GM19239 (cell line): ENCODE measurements around the gene DNAH3.
"Not testable (repeated sequence)": the region's sequence is repeated elsewhere in the genome, so short reads cannot be mapped to it uniquely, and the experiment has no call there.

Experiments
- DNase-seq: peaks from one replicate; pipeline ENCODE4 v3.0.0; 2011; ENCODE audit warnings: low spot score; ENCODE audit not compliant: insufficient read length
- FAIRE-seq: peaks from 2 replicates; lab custom pipeline; 2011; peaks lifted over from hg19 to GRCh38; lab: Jason Lieb, UNC

The DNAH3 gene

DNA sequence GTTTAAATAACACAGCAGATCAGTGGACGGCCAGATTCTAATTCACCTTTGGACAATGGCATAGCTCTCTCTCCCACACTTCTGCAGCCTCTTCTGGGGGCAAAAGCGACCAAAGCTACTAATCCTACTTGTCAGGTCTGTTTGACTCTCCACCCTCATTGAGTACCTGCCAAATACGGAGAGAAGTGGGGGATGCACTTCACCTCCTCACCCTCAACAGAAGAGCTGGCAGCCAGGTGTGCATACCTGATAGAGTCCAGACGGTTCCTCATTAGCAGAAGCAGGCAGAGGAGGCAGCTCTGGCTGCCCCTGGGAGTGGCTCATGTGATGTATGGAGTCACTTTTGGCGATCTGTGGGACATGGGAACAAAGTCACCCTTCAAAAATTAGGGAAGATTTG is 4.9 kb downstream of the DNAH3 start:
- no peak for DNase-seq
- no peak for FAIRE-seq

DNA sequence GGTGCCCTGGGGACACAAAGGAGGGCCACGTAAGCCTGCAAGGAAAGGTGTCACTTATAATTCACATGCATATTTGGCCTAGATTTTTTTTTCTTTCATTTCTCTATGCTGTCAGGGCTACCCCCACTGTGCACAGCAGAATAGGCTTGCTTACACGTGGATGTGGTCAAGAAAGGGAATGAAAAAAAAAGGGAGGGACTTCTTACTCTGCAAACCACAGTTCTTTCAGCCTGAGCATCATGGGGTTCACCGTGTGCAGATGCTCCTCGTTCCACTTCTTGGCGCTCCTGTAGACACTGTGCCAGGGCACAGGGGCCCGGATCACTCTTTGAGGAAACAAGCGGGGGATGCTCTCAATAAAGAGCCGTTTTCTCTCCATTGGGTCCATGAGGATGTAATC is 16.6 kb downstream of the DNAH3 start:
- no peak for FAIRE-seq
- no peak for DNase-seq

DNA sequence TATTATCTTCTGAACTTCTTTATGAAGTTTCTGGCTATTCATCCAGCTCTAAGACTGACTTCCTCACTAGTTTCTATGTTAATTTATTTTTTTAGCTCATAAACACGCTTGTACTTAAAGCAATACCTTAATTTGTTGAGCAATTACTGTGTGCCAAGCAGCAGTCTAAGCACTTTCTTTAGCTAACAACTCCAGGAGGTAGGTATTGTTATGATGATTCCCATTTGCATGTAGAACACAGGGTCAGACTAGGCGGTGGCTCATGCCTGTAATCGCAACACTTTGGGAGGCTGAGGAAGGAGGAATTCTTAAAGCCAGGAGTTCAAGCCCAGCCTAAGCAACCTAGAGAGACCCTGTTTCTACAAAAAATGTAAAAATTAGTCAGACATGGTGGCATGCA is 19.8 kb downstream of the DNAH3 start:
- FAIRE-seq (no peak), DNase-seq (no peak)

DNA sequence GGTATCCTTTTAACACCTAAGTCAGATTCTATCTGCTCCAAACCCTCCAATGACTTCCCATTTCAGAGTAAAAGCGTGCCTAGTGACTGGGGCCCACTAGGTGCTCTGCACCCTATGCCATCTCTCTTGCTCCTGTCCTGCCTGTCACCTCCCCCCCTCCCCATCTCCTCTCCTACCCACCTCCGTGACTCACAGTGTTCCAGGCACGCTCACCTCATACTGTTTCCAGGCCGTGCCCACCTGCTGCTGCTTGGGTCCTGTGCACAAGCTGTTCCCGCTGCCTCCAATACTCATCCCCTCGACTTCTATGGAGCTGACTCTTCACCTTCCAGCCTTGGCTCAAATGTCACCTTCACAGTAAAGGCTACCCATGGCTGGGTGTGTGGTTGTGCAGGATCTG is 21.7 kb downstream of the DNAH3 start:
- FAIRE-seq (no peak), DNase-seq (no peak)

DNA sequence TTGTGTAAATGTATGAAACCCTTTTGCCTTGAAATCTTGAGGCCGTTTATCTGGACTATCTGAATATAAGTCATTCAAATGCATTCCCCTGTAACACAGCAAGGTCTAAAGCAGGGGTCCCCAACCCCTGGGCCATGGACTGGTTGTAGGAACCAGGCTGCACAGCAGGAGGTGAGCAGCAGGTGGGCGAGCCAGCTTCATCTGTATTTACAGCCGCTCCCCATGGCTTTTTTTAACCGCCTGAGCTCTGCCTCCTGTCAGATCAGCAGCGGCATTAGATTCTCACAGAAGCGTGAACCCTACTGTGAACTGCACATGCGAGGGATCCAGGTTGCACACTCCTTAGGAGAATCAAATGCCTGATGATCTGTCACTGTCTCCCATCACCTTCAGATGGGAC is 24.1 kb downstream of the DNAH3 start:
- DNase-seq (no peak), FAIRE-seq (no peak)

DNA sequence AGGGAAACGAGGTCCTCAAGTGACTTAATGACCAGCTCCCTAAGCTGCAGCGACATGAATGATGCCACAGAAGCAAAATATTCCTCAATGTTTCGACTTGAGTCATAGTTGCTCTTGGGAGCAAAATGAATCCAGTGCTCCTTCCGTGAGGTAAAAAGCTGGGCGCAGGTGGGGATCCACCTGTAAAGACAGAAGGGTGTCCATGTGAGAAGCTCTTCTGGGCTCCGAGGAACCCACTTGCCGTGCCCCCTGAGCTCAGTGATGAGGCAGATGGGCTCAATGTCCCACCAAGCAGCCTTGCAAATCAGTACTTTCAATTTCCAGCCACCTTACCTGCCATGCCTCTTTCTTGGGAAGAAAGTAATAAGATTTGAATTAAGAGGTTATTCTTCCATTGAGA is 25.5 kb downstream of the DNAH3 start:
- FAIRE-seq (no peak), DNase-seq (no peak)

DNA sequence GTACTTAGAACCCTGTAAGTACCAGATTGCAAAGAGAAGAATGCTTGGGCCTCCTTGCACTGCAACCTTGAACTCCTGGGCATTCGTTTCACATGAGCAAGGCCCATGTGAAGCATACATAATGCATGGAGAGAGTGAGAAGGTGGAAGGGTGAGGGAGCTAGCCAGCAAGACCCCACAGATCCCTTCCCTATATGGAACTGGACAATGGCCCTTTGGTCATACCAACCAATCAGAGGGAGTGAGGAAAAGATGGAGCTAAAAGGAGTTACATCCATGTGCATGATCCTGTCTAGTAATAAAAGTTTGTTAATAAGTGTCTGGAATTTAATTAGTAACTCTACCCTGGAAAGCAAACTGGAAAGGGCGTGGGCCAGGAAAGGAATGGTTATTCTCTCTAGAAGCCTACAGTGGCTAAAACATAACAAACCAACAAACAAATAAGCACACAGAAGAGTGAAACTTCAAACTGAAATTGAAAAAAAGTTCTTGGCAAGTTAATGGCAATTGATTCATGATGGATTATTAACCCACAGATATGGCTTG is 29.6 kb downstream of the DNAH3 start:
- FAIRE-seq: no peak
- DNase-seq: no peak

DNA sequence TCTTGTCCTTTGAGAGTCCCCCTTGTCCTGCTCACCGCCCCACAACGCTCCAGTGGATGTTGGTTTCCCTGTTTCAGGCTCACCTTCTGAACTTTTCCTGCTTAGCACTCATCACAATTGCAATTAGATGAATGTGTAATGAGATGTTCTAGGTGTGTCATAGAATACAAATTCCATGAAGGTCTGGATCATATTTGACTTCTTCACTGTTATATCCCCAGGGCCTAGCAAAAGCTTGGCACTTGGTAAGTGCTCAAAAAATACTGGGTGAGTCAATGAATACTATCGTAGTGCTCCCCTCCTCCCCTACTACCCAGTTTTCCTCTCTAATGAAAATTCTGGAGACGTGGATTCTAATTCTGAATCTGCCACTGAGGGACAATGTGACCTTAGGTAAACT is 33.1 kb downstream of the DNAH3 start:
- DNase-seq: no peak
- no peak for FAIRE-seq

DNA sequence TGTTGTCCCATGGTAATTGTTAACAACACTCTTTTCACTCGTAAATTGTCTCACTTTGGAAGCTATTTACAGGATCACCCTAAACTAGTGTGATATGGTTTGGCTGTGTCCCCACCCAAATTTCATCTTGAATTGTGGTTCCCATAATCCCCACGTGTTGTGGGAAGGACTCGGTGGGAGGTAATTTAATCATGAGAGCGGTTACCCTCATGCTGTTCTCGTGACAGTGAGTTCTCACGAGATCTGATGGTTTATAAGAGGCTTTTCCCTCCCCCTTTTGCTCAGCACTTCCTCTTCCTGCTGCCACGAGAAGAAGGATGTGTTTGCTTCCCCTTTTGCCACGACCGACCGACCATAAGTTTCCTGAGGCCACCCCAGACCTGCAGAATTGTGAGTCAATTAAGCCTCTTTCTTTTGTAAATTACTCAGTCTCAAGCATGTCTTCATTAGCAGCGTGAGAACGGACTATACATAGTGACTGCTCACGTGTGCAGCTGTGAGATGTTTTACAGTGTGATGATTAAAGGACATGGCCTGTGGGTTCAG is 34.4 kb downstream of the DNAH3 start:
- FAIRE-seq: peak; percentile 31
- no peak for DNase-seq

DNA sequence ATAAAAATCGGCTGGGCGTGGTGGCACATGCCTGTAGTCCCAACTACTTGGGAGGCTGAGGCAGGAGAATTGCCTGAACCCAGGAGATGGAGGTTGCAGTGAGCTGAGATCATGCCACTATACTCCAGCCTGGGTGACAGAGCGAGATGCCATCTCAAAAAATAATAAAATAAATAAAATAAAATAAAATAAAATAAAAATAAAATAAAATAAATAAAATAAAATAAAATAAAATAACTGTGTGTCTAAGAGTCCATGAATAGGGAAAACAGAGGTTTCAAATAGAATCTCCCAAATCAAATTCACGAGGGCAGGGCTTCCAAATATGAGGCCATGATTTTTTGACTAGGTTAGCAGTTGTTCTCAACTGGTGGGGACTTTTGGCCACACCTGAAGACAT is 35.1 kb downstream of the DNAH3 start:
- not testable (repeated sequence) for DNase-seq, FAIRE-seq

DNA sequence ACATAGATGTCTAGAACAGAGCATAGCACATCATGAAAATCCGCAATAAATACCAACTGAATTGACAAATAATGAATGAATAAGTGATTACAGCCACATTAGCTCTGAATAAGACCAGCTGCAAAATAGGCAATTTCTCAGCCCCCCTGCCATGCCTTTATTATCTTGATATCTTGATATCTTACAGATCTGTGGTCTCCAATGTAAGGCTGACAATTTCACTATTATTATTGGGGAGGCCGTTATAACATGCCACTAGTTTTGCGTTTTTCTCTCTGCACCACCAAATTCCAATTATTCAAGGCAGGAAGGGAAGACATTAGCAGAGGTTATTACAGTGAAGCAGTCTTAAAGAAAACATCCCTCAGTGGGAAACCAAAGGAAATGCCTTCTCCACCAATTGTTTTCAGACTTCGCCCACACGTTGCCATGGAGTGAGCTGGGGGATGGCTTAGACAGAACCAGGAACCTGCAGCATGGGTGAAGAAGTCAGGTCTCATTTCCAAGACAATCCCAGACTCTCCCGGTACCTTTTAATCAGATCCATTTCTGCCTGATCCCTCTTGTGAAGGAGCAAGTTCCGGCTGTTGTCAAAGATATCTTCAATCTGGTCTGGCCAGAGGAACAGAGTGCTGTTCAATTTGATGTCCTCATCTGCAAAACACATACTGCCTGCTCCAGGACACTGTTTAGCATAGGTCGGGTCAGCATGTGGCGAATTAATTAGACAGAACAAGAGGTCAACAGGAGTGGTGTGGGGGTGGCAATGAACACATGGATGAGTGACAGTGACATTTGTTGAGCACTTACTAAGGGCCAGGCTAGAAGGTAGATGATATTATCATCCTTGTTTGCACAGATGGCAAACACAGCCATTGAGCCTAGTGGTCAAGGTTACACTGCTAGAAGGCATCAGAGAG is 46.4 kb downstream of the DNAH3 start:
- FAIRE-seq (no peak), DNase-seq (no peak)

DNA sequence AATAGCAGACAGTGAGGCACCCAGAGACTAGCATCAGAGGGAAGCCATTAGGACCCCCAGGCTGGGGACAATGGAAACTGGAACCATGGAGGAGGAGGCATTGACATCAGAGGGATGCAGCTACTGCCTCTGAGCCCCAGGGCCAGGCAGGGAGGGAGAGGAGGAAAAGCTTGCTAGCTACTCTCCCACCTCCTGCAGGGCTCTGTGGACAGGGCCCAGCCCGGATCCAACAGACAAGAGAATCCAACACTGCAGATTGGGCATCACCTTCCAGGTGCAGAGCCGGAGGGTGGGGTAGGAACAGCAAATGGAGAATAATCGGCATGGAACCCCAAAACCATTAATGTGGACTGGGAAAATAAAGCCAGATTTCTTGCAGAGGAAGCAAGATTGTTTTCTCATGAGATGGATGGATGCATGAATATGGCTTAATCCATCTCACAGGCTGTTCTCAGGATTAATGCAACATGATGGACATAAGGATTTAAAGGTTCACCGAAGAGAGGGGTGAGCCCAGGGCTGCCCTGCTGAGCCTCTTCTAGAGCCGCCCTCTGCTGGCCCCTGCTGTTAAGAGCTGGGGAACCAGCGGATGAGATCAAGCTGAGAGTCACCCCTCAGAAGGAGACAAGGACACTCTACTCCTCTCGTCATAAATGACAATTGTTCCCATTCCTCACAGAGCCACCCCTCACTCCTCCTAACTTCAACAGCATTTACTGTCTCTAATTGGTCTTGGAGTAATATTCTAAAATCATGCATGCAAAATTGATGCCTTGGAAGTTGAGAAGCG is 48.8 kb downstream of the DNAH3 start:
- FAIRE-seq: no peak
- DNase-seq: no peak

DNA sequence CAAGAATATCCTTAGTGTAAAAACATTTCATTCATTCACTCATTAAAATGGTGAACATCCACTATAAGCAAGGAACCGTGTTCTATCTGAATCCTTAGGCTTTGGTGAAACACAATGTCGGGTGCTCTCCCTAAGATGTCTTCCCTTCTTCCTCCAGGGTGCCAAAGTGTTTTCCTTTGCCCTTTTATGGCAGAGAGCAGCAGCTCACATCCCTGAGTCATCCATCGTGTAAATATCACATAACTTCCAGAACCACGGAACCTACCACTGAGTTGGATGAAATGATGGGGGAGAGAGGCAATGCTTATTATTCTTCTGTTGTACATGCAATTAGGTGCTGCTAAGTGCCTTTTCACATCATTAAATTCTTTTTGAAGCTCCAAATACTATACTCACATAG is 50.2 kb downstream of the DNAH3 start:
- FAIRE-seq (no peak), DNase-seq (no peak)

DNA sequence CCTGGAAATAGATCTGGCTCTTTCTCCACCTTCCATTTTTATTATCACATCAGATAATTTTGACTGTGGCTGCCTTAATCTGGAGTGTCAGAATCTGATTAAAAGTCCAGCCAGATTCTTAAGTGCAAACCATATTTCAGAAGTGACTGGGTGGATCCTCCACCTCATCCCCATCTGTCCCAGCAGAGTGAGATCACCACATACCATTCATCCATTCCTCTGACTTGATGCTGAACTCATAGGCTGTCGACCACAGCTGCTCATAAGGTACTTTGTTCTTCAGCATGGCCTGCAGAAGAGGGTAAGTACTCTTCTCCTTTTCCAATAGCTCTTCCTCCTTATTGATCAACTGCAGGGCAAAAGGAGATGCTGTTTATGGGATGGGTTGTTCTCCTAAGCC is 53.5 kb downstream of the DNAH3 start:
- FAIRE-seq: no peak
- no peak for DNase-seq

DNA sequence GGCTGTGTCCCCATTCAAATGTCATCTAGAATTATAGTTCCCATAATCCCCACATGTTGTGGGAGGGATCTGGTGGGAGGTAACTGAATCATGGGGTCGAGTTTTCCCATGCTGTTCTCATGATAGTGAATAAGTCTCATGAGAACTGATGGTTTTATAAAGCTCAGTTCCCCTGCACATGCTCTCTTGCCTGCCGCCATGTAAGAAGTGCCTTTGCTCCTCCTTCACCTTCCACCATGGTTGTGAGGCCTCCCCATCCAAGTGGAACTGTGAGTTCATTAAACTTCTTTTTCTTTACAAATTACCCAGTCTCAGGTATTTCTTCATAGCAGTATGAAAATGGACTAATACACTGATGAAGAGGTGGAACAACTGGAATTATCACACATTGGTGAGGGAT is 55.9 kb downstream of the DNAH3 start:
- not testable (repeated sequence) for DNase-seq, FAIRE-seq

DNA sequence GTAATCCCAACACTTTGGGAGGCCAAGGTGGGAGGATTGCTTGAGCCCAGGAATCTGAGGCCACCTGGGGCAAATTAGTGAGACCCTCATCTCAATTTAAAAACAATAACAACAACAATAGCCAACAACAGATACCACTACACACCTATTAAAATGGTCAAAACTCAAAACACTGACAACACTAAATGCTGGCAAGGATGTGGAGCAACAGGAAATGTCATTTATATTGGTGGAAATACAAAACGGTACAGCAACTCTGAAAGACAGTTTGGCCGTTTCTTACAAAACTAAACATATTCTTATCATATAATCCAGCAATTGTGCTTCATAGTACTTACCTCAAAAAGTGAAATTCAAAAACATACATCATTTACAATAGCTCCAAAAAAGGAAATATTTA is 57.7 kb downstream of the DNAH3 start:
- FAIRE-seq (no peak), DNase-seq (no peak)

DNA sequence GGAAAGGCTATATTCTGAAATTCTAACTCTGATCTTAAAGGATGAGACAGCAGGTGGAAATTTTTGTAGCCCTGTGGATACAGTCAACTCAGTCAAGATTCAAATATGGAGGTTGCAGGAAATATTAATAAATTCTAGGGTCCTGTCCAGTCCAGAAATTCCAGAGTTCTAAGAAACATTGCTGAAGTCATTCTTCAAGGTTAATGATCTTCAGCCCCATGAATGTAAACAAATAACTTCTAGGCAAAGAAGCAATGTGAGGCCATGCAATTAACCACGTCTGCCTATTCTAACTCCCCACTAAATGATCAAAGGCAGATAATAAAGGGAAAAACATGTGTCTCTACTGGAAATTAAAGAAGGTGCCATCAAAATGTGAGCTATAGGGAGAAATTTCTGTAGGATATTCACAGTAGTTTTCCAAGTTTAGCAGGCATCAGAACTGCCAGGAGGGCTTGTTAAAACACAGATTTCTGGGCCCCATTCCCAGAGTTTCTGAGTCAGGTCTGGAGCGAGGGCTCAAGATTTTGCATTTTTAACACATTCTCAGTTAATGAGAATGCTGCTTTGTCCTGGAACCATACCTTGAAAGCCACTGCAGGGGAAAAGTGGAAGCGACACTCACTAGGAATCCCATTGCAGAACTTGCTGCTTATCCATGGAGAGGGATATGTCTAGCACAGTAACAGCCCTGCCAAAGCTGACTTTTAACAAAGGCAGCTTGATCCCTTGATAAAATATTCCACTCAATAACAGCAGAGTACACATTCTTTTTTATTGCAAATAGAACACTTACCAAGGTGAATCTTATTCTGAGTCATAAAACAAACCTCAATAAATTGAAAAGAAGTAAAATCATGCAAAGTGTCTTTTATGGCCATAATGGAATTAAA is 61.8 kb downstream of the DNAH3 start:
- FAIRE-seq (peak; percentile 35), DNase-seq (no peak)

DNA sequence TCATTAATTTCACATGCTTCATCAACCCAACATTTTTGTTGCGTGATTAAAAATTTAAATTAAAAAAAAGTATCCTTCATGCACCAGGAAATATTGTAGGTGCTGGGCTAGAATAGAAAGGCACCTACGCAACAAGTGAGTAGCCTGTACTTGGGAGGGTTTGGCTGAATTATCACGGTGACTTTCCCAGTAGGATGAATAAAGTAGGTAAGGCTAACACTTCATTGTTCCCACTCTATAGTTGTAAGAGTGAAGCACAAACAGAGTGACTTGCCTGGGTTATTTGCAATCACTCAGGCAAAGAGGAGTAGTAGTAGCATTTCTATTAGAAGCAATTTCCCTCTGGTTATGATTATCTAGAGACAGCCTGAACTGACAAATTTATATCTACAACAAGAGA is 62.5 kb downstream of the DNAH3 start:
- DNase-seq (no peak), FAIRE-seq (no peak)

DNA sequence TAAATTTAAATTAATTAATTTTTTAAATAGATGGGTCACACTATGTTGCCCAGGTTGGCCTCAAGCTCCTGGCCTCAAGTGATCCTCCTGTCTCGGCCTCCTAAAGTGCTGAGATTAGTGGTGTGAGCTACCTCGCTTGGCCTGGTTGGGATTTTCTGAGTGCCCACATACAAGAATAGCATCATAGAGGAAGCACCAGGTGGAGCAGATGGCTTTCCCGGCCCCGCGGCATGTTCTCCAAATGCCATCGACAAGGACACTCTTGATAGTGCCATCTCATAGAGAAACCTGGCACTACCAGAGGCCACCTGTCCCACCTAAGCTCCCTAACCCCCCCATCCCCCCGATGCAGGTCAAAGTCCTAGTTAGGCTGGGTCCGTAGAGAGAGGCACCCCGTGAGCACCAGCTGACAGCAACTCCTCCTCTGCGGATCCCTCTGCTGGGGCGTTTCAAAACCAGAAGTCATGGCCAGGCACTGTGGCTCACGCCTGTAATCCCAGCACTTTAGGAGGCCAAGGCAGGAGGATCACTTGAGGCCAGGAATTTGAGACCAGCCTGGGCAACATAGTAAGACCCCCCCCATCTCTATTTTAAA is 65.9 kb downstream of the DNAH3 start:
- DNase-seq (no peak), FAIRE-seq (no peak)
